B cell (primary cell): ENCODE results near the gene SEMA4D. TPM values are rescaled to one million over a fixed set of nuclear protein-coding genes. Genes with fewer than 3 reads are reported as not detected.
A peak's percentile ranks its signal among the peaks of the same experiment; 100 is the strongest.

ENCODE experiments used
- ATAC-seq: fragments of 200-7000 bp; cut with Tn5 transposase; one replicate; pipeline ENCODE4 v1.10.0; 2021; ENCODE audit warnings: low read depth, mild to moderate bottlenecking, moderate number of reproducible peaks, moderate library complexity
- CTCF ChIA-PET: fragments of 350-600 bp; sonication (Branson Sonifier 250); formaldehyde crosslinking; loops from one replicate; lab custom pipeline; 2021; ENCODE audit warnings: antibody characterized with exemption, inconsistent platforms; lab: Charles Lee
- POLR2A ChIA-PET: fragments of 350-600 bp; sonication (Branson Sonifier 250); formaldehyde crosslinking; loops from one replicate; lab custom pipeline; 2021; ENCODE audit warnings: antibody characterized with exemption; lab: Charles Lee
- DNase-seq: peaks from one replicate; pipeline ENCODE4 v3.0.0; 2013
- H2AFZ ChIP-seq: 2 replicates; pipeline ENCODE4 v1.6.1; 2012; ENCODE audit warnings: mild to moderate bottlenecking, low read depth, low read length; ENCODE audit not compliant: insufficient read depth, poor library complexity, severe bottlenecking
- H3K27ac ChIP-seq, 2 donors: 1 replicate in 1 of 2; 2 replicates in 1 of 2; pipeline ENCODE4 v1.5.1; 2012 to 2013; ENCODE audit warnings: low read length in 2 of 2, mild to moderate bottlenecking in 2 of 2, moderate library complexity in 1 of 2
- H3K27me3 ChIP-seq, 4 experiments: fragments of 200-600 bp in 1 of 4; sonication (generic) in 1 of 4; replicated peaks in 1 of 4; 1 replicate in 2 of 4; 2 replicates in 2 of 4; pipeline versions ENCODE4 v1.6.1 to v1.7.0; 2013 to 2016; ENCODE audit warnings: low read length in 3 of 4, mild to moderate bottlenecking in 2 of 4, mixed read lengths in 1 of 4, moderate library complexity in 1 of 4; ENCODE audit not compliant: insufficient read depth in 4 of 4, control insufficient read depth in 3 of 4; ENCODE audit errors: control extremely low read depth in 1 of 4
- H3K36me3 ChIP-seq, 2 experiments: replicated peaks in 1 of 2; 1 replicate in 1 of 2; 2 replicates in 1 of 2; pipeline versions ENCODE4 v1.6.1 to v1.7.1; 2013; ENCODE audit warnings: low read length in 1 of 2; ENCODE audit not compliant: insufficient read depth in 2 of 2, control insufficient read depth in 1 of 2; ENCODE audit errors: control extremely low read depth in 1 of 2, extremely low read depth in 1 of 2
- H3K4me1 ChIP-seq, 2 donors: fragments of 200-600 bp in 1 of 2; sonication (generic) in 1 of 2; 1 replicate in 1 of 2; 2 replicates in 1 of 2; pipeline versions ENCODE4 v1.5.1 to v1.6.1; 2013 to 2017; ENCODE audit warnings: low read length in 2 of 2; ENCODE audit not compliant: control insufficient read depth in 2 of 2, insufficient read depth in 2 of 2
- H3K4me2 ChIP-seq: replicated peaks from 2 replicates; pipeline ENCODE3; 2012; ENCODE audit warnings: mild to moderate bottlenecking, low read depth, low read length; ENCODE audit not compliant: poor library complexity, severe bottlenecking
- H3K4me3 ChIP-seq, 5 experiments: fragments of 200-600 bp in 1 of 5; sonication (generic) in 1 of 5; 1 replicate in 3 of 5; 2 replicates in 2 of 5; pipeline versions ENCODE4 v1.5.1 to v1.7.0; 2011 to 2016; ENCODE audit warnings: low read length in 4 of 5, mild to moderate bottlenecking in 4 of 5, low read depth in 2 of 5, control low read depth in 1 of 5, moderate library complexity in 1 of 5; ENCODE audit not compliant: insufficient read depth in 1 of 5; ENCODE audit errors: control extremely low read depth in 1 of 5, extremely low read depth in 1 of 5
- H3K79me2 ChIP-seq: fragments of 200-600 bp; sonication (generic); one replicate; pipeline ENCODE4 v1.6.0; 2016; ENCODE audit warnings: low read length; ENCODE audit not compliant: control insufficient read depth, insufficient read depth
- H3K9ac ChIP-seq: fragments of 200-600 bp; sonication (generic); 2 replicates; pipeline ENCODE4 v1.6.1; 2017; ENCODE audit warnings: mild to moderate bottlenecking, low read length, moderate library complexity
- H3K9me3 ChIP-seq, 3 donors: one replicate each; pipeline versions ENCODE4 v1.6.1 to v1.7.1; 2013; ENCODE audit warnings: low read length in 2 of 3; ENCODE audit not compliant: control insufficient read depth in 2 of 3, insufficient read depth in 1 of 3; ENCODE audit errors: control extremely low read depth in 1 of 3
- H4K20me1 ChIP-seq: 2 replicates; pipeline ENCODE4 v1.6.0; 2012; ENCODE audit warnings: mild to moderate bottlenecking, low read length; ENCODE audit not compliant: insufficient read depth, control insufficient read depth, poor library complexity, severe bottlenecking
- H3K27ac Mint-ChIP-seq: one replicate; pipeline ENCODE4 v1.8.0; 2021; ENCODE audit warnings: mixed read lengths
- H3K27me3 Mint-ChIP-seq: one replicate; pipeline ENCODE4 v1.8.0; 2021; ENCODE audit warnings: mixed read lengths
- H3K4me1 Mint-ChIP-seq: one replicate; pipeline ENCODE4 v1.8.0; 2021; ENCODE audit warnings: mixed read lengths
- H3K4me3 Mint-ChIP-seq: one replicate; pipeline ENCODE4 v1.8.0; 2021; ENCODE audit warnings: mixed read lengths
- H3K9me3 Mint-ChIP-seq: one replicate; pipeline ENCODE4 v1.8.0; 2022; ENCODE audit warnings: mixed read lengths; ENCODE audit not compliant: insufficient read depth
- EZH2 ChIP-seq: IDR thresholded peaks from 2 replicates; pipeline ENCODE4 v1.6.1; 2012; ENCODE audit warnings: borderline replicate concordance, low read depth, mild to moderate bottlenecking, moderate library complexity, low read length; ENCODE audit not compliant: insufficient read depth, poor library complexity, severe bottlenecking
- WGBS: methylation state at CpG from one replicate; pipeline ENCODE4 v1.1.5; 2013; ENCODE audit warnings: missing lambda C conversion rate; ENCODE audit not compliant: insufficient coverage; 5-methylcytosine and 5-hydroxymethylcytosine counted together
- intact Hi-C: fragments of 100-400 bp; cut with micrococcal nuclease; formaldehyde crosslinking; loops from one replicate; pipeline ENCODE4 v1.10.0; 2022
- polyA plus RNA-seq: library from polyadenylated mRNA; depleted of rRNA; stranded (reverse); fragments of >200 nt; gene quantifications from 2 replicates; pipeline ENCODE4 v1.2.3, GENCODE V29; 2012
- total RNA-seq, 2 donors: library from RNA; stranded (reverse); fragments of 120-200 nt in 1 of 2; gene quantifications; 1 replicate in 1 of 2; 2 replicates in 1 of 2; pipeline versions ENCODE4 v1.2.3 to v1.2.4, GENCODE V29; 2013 to 2022
- TF ChIP-seq, protein P1 (sequence below): fragments of 200-600 bp; IDR thresholded peaks from one replicate; pipeline ENCODE4 v1.8.0; 2022; ENCODE audit warnings: antibody characterized with exemption, mild to moderate bottlenecking

The SEMA4D gene
- total and polyA plus RNA-seq, 2 donors (not counting 1 experiment from before 2014, with no cell fraction given) = 53.6 to 231 TPM

DNA sequence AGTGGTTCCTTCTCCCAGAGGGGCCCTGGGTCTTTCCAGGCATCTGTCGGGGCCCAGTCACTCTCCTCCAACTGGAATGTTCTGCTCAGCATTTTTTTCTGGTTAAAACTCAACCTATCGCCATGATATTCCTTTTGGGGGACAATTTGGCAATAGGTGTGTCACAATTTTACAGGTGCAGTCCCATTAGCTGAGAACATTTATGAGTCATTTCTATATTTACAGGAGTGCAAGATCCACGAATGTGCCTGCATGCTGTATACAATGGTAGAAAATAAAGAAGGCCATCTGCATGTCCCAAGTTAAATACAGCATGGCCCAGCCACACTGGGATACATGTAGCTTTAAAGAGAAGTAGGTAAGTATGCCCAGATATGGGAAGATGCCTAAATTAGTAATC, 28.8 kb upstream of the SEMA4D start:
- Histone ChIP-seq H4K20me1 (no peaks in the 10 kb centered on the region), H3K4me1 (peaks cover 32 to 52% of the 10 kb centered on the region in 2 donors), H3K4me3 (peak overlapping the region in 1 of 5 experiments; percentile 3), H2AFZ (no peak overlapping the region), H3K9ac (no peak overlapping the region), H3K27me3 (no peaks in the 10 kb centered on the region), H3K9me3 (peaks cover 0 to 22% (median 7%) of the 10 kb centered on the region in 3 donors), H3K4me2 (no peak overlapping the region), H3K79me2 (peaks cover 5% of the 10 kb centered on the region), H3K27ac (no peak overlapping the region), H3K36me3 (no peaks in the 10 kb centered on the region)
- intact Hi-C loops = no loop called here
- POLR2A ChIA-PET = no interaction called here
- H3K9me3 Mint-ChIP-seq = no peaks in the 10 kb centered on the region
- TF ChIP-seq, protein P1, sequence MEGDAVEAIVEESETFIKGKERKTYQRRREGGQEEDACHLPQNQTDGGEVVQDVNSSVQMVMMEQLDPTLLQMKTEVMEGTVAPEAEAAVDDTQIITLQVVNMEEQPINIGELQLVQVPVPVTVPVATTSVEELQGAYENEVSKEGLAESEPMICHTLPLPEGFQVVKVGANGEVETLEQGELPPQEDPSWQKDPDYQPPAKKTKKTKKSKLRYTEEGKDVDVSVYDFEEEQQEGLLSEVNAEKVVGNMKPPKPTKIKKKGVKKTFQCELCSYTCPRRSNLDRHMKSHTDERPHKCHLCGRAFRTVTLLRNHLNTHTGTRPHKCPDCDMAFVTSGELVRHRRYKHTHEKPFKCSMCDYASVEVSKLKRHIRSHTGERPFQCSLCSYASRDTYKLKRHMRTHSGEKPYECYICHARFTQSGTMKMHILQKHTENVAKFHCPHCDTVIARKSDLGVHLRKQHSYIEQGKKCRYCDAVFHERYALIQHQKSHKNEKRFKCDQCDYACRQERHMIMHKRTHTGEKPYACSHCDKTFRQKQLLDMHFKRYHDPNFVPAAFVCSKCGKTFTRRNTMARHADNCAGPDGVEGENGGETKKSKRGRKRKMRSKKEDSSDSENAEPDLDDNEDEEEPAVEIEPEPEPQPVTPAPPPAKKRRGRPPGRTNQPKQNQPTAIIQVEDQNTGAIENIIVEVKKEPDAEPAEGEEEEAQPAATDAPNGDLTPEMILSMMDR = no peak
- no peak for TF ChIP-seq EZH2
- CTCF ChIA-PET = interaction anchor here (1.3 to 9.3 kb wide), 2 partner anchors 22 to 38 kb away, joined by 3 to 63 read pairs; no protein-coding TSS in a partner anchor
- ATAC-seq (no peak), DNase-seq (no peak)
- 100% methylated on average over 1 of the region's 3 CpGs for WGBS
- peaks cover 43% of the 10 kb centered on the region for H3K4me1 Mint-ChIP-seq
- no peaks in the 10 kb centered on the region for H3K27me3 Mint-ChIP-seq
- no peak overlapping the region for H3K27ac Mint-ChIP-seq
- no peak overlapping the region for H3K4me3 Mint-ChIP-seq

DNA sequence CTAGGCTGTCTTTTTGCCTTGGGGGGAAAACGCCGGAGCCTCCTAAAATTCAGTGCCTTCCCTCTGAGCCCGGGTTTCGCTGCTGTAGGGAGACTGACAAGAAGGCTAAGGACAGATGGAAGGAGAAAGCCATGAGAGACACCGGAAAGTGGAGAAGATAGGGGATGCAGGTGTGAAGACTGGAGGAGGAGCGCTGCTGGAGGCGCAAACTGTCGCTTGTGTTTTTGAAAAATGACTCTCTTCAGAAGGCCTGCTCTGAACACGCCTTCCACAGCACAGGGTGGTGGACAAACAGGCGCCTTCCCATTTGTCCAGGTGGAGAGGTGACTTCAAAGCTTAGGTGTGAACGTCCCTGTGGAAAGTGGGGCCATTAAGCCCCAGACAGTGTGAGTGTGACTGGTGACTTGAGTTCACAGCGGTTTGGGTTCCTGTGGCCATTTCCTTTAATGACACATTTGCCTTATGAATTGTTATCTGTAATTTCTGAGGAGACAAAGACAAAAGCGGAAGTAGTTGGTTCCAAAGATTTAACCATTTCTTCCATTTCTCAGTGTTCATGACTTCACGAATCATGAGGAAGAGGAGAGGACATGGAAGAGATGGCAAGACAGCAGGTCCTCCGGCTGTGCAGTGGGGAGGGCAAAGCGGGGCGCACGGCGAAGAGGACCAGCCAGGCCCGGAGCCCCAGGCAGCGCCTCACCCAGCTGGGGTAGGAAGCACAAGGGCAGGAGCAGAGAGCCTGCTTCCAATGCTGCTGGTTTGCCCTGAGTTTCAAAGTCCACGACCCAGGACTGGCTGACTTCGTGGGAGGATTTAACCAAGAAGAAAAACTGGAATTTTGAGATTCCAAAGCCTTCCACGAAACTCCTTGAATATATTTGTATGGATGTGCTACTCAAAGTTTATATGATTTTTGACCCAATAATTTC, 27.8 kb upstream of the SEMA4D start:
- H3K4me2 ChIP-seq = no peak overlapping the region
- no peaks in the 10 kb centered on the region for H4K20me1 ChIP-seq
- ATAC-seq (no peak), DNase-seq (no peak)
- Mint-ChIP-seq H3K27me3 (no peaks in the 10 kb centered on the region), H3K27ac (peak overlapping the region; percentile 65), H3K9me3 (no peaks in the 10 kb centered on the region), H3K4me3 (no peak overlapping the region), H3K4me1 (peaks cover 49% of the 10 kb centered on the region)
- peaks cover 0 to 22% (median 7%) of the 10 kb centered on the region in 3 donors for H3K9me3 ChIP-seq
- no peak for TF ChIP-seq EZH2
- no peaks in the 10 kb centered on the region for H3K36me3 ChIP-seq
- H3K9ac ChIP-seq = no peak overlapping the region
- no peaks in the 10 kb centered on the region for H3K27me3 ChIP-seq
- H3K79me2 ChIP-seq = peaks cover 5% of the 10 kb centered on the region
- ChIA-PET CTCF (interaction anchor here (9.3 kb wide), 1 partner anchor 23 kb away, joined by 63 read pairs; no protein-coding TSS in a partner anchor), POLR2A (no interaction called here)
- H2AFZ ChIP-seq = no peak overlapping the region
- peaks cover 39 to 61% of the 10 kb centered on the region in 2 donors for H3K4me1 ChIP-seq
- 81% methylated on average over 22 of the region's 24 CpGs for WGBS
- intact Hi-C loops = no loop called here
- H3K4me3 ChIP-seq = no peak overlapping the region
- no peak overlapping the region for H3K27ac ChIP-seq
